GM23248 (cell line): ENCODE data around the gene MB21D2. TPM values are rescaled to one million over a fixed set of nuclear protein-coding genes. Genes with fewer than 3 reads are reported as not detected.

Experiments used
- DNase-seq: peaks from one replicate; pipeline ENCODE4 v3.0.0-alpha.2; 2015
- H2AFZ ChIP-seq: fragments of 200-600 bp; sonication (generic); 2 replicates; pipeline ENCODE4 v1.6.1; 2016; ENCODE audit warnings: antibody characterized with exemption
- H3F3A ChIP-seq: fragments of 200-600 bp; sonication (generic); 2 replicates; pipeline ENCODE4 v1.6.1; 2016; ENCODE audit warnings: mild to moderate bottlenecking, antibody characterized with exemption, mixed run types; ENCODE audit not compliant: insufficient read depth
- H3K27ac ChIP-seq: fragments of 200-600 bp; sonication (generic); 2 replicates; pipeline ENCODE4 v1.5.1; 2016; ENCODE audit warnings: mild to moderate bottlenecking
- H3K27me3 ChIP-seq: fragments of 200-600 bp; sonication (generic); replicated peaks from 2 replicates; pipeline ENCODE4 v1.6.1; 2016; ENCODE audit warnings: mild to moderate bottlenecking; ENCODE audit not compliant: insufficient read depth
- H3K36me3 ChIP-seq: fragments of 200-600 bp; sonication (generic); 2 replicates; pipeline ENCODE4 v1.6.1; 2016; ENCODE audit warnings: low read depth, mild to moderate bottlenecking
- H3K4me1 ChIP-seq: fragments of 200-600 bp; sonication (generic); 2 replicates; pipeline ENCODE4 v1.6.1; 2016; ENCODE audit warnings: mild to moderate bottlenecking; ENCODE audit not compliant: insufficient read depth
- H3K4me2 ChIP-seq: fragments of 200-600 bp; sonication (generic); one replicate; pipeline ENCODE4 v1.6.1; 2016; ENCODE audit warnings: mild to moderate bottlenecking; ENCODE audit not compliant: unreplicated experiment
- H3K4me3 ChIP-seq: fragments of 200-600 bp; sonication (generic); 2 replicates; pipeline ENCODE4 v1.5.1; 2016; ENCODE audit warnings: mild to moderate bottlenecking
- H3K79me2 ChIP-seq: fragments of 200-600 bp; sonication (generic); 2 replicates; pipeline ENCODE4 v1.6.1; 2016; ENCODE audit warnings: mild to moderate bottlenecking; ENCODE audit not compliant: insufficient read depth
- H3K9ac ChIP-seq: fragments of 200-600 bp; sonication (generic); 2 replicates; pipeline ENCODE4 v1.6.1; 2016; ENCODE audit warnings: mild to moderate bottlenecking
- H3K9me2 ChIP-seq: fragments of 200-600 bp; sonication (generic); 2 replicates; pipeline ENCODE4 v1.6.1; 2016; ENCODE audit warnings: mixed run types, mild to moderate bottlenecking, moderate library complexity; ENCODE audit not compliant: insufficient read depth
- H3K9me3 ChIP-seq: fragments of 200-600 bp; sonication (generic); one replicate; pipeline ENCODE4 v1.6.1; 2017; ENCODE audit warnings: low read depth
- H4K20me1 ChIP-seq: fragments of 200-600 bp; sonication (generic); 2 replicates; pipeline ENCODE4 v1.6.0; 2016; ENCODE audit not compliant: insufficient read depth
- EZH2 ChIP-seq: fragments of 200-600 bp; sonication (generic); IDR thresholded peaks from 2 replicates; pipeline ENCODE4 v1.6.1; 2018; ENCODE audit warnings: antibody characterized with exemption, mild to moderate bottlenecking; ENCODE audit not compliant: insufficient read depth, poor library complexity, severe bottlenecking
- EZH2phosphoT487 ChIP-seq: fragments of 200-600 bp; sonication (generic); IDR thresholded peaks from 2 replicates; pipeline ENCODE4 v1.6.1; 2018; ENCODE audit warnings: antibody characterized with exemption, moderate library complexity, mild to moderate bottlenecking, low read depth; ENCODE audit not compliant: insufficient read depth
- WGBS, 2 experiments: methylation state at CpG; one replicate each; pipeline ENCODE4 v1.1.6; 2015 to 2017; ENCODE audit warnings: low lambda C conversion rate in 2 of 2, low coverage in 1 of 2; ENCODE audit errors: missing lambda C conversion rate in 2 of 2; 5-methylcytosine and 5-hydroxymethylcytosine counted together
- in situ Hi-C: fragments of 300-500 bp; cut with MboI; formaldehyde crosslinking; loops from 2 replicates; pipeline ENCODE4 v1.15.0; 2020
- polyA plus RNA-seq: library from polyadenylated mRNA; unstranded; fragments of >200 nt; fragmentation: Nextera tagmentation; extraction: Ambion mirVana; gene quantifications from 2 replicates; pipeline ENCODE4 v1.2.1, GENCODE V29; 2016
- total RNA-seq: library from RNA; depleted of rRNA; stranded (reverse); fragments of >200 nt; shearing (Covaris generic); gene quantifications from 2 replicates; pipeline ENCODE4 v1.2.3, GENCODE V29; 2014

MB21D2 gene
- total and polyA plus RNA-seq, 2 experiments from 2014 or later = 10.9 to 26.4 TPM

- no peak for DNase-seq
- no peaks in the 10 kb centered on the region for H3K9me3 ChIP-seq
- no peaks in the 10 kb centered on the region for H4K20me1 ChIP-seq
- in situ Hi-C loops = no loop called here
- peaks cover 21% of the 10 kb centered on the region for H3F3A ChIP-seq
- no peak overlapping the region for H3K4me3 ChIP-seq
- TF ChIP-seq EZH2 (no peak), EZH2phosphoT487 (no peak)
- H3K4me2 ChIP-seq = no peak overlapping the region
- no peaks in the 10 kb centered on the region for H3K27me3 ChIP-seq
- H3K9ac ChIP-seq = no peak overlapping the region
- peaks cover 96% of the 10 kb centered on the region for H3K79me2 ChIP-seq
- H3K27ac ChIP-seq = no peak overlapping the region
- peaks cover 18% of the 10 kb centered on the region for H3K4me1 ChIP-seq
- H3K36me3 ChIP-seq = no peaks in the 10 kb centered on the region
- H3K9me2 ChIP-seq = no peaks in the 10 kb centered on the region
- H2AFZ ChIP-seq = no peak overlapping the region
- WGBS, 2 experiments = 88 to 97% methylated on average over 2 of the region's 2 CpGs
Observed at GRCh38 chr3:192844486-192844765, 73.2 kb downstream of the MB21D2 start.

- DNase-seq = no peak
- TF ChIP-seq EZH2phosphoT487 = no peak
- TF ChIP-seq EZH2 = no peak
- Histone ChIP-seq H3K27me3 (no peaks in the 10 kb centered on the region), H3K4me1 (peaks cover 18% of the 10 kb centered on the region), H3F3A (peaks cover 21% of the 10 kb centered on the region), H3K4me2 (no peak overlapping the region), H3K9me2 (no peaks in the 10 kb centered on the region), H3K4me3 (no peak overlapping the region), H3K27ac (no peak overlapping the region), H4K20me1 (no peaks in the 10 kb centered on the region), H2AFZ (no peak overlapping the region), H3K36me3 (no peaks in the 10 kb centered on the region), H3K9ac (no peak overlapping the region), H3K9me3 (no peaks in the 10 kb centered on the region), H3K79me2 (peaks cover 98% of the 10 kb centered on the region)
- 94 to 97% methylated on average over 10 of the region's 10 CpGs for WGBS, 2 experiments
- in situ Hi-C loops = no loop called here
Observed at GRCh38 chr3:192843723-192844485, 73.8 kb downstream of the MB21D2 start.

GRCh38 chr3:192843119-192843518 lies 74.5 kb downstream of the MB21D2 start:
- peaks cover 16% of the 10 kb centered on the region for H3F3A ChIP-seq
- H3K9ac ChIP-seq = no peak overlapping the region
- H3K9me3 ChIP-seq = no peaks in the 10 kb centered on the region
- peaks cover 11% of the 10 kb centered on the region for H3K4me1 ChIP-seq
- H3K4me2 ChIP-seq = no peak overlapping the region
- WGBS, 2 experiments = 100% methylated on average over 2 of the region's 2 CpGs
- in situ Hi-C loops = no loop called here
- H3K79me2 ChIP-seq = peaks cover 96% of the 10 kb centered on the region
- H4K20me1 ChIP-seq = no peaks in the 10 kb centered on the region
- TF ChIP-seq EZH2 (no peak), EZH2phosphoT487 (no peak)
- H2AFZ ChIP-seq = no peak overlapping the region
- no peaks in the 10 kb centered on the region for H3K36me3 ChIP-seq
- no peak overlapping the region for H3K27ac ChIP-seq
- no peaks in the 10 kb centered on the region for H3K27me3 ChIP-seq
- H3K9me2 ChIP-seq = no peaks in the 10 kb centered on the region
- no peak overlapping the region for H3K4me3 ChIP-seq
- DNase-seq = no peak

GRCh38 chr3:192842711-192843110 lies 74.9 kb downstream of the MB21D2 start:
- in situ Hi-C loops = no loop called here
- no peak overlapping the region for H3K27ac ChIP-seq
- H3K9me2 ChIP-seq = no peaks in the 10 kb centered on the region
- no peak overlapping the region for H3K4me2 ChIP-seq
- TF ChIP-seq EZH2phosphoT487 (no peak), EZH2 (no peak)
- no peaks in the 10 kb centered on the region for H3K36me3 ChIP-seq
- WGBS, 2 experiments = 83 to 100% methylated on average over 1 of the region's 1 CpG
- no peak overlapping the region for H3K4me3 ChIP-seq
- H3K79me2 ChIP-seq = peaks cover 97% of the 10 kb centered on the region
- H3K9me3 ChIP-seq = no peaks in the 10 kb centered on the region
- H4K20me1 ChIP-seq = no peaks in the 10 kb centered on the region
- H3K4me1 ChIP-seq = peaks cover 7% of the 10 kb centered on the region; the same call in 1 of the 2 replicates
- DNase-seq = no peak
- no peak overlapping the region for H3K9ac ChIP-seq
- peaks cover 12% of the 10 kb centered on the region for H3F3A ChIP-seq
- no peaks in the 10 kb centered on the region for H3K27me3 ChIP-seq
- no peak overlapping the region for H2AFZ ChIP-seq

GRCh38 chr3:192842138-192842537 lies 75.5 kb downstream of the MB21D2 start:
- H4K20me1 ChIP-seq = no peaks in the 10 kb centered on the region
- H3K27ac ChIP-seq = no peak overlapping the region
- no peaks in the 10 kb centered on the region for H3K27me3 ChIP-seq
- no peak overlapping the region for H3K4me3 ChIP-seq
- 96% methylated on average over 8 of the region's 8 CpGs for WGBS, 2 experiments
- no peak overlapping the region for H3K9ac ChIP-seq
- DNase-seq = no peak
- TF ChIP-seq EZH2phosphoT487 = no peak
- TF ChIP-seq EZH2 = no peak
- H3K9me2 ChIP-seq = no peaks in the 10 kb centered on the region
- in situ Hi-C loops = no loop called here
- H3K4me1 ChIP-seq = peaks cover under 1% of the 10 kb centered on the region; the same call in 1 of the 2 replicates
- peaks cover 97% of the 10 kb centered on the region for H3K79me2 ChIP-seq
- 0 out of 2 replicates have a peak, but pooled peaks cover 6% of the 10 kb centered on the region for H3F3A ChIP-seq
- H3K4me2 ChIP-seq = no peak overlapping the region
- H3K9me3 ChIP-seq = no peaks in the 10 kb centered on the region
- H3K36me3 ChIP-seq = no peaks in the 10 kb centered on the region
- H2AFZ ChIP-seq = no peak overlapping the region
